GM12873 (cell line): ENCODE measurements around the gene DCUN1D3.

ENCODE experiments used
- TF ChIP-seq, protein P1 (sequence below): IDR thresholded peaks from 2 replicates; pipeline ENCODE4 v1.5.1; 2012; ENCODE audit warnings: low read depth, mild to moderate bottlenecking, moderate library complexity, low read length, control low read depth; ENCODE audit not compliant: insufficient read depth; ENCODE audit errors: missing control alignments

DCUN1D3 gene

GRCh38 chr16:20871941-20872815, 28.0 kb downstream of the DCUN1D3 start:
- TF ChIP-seq, protein P1, sequence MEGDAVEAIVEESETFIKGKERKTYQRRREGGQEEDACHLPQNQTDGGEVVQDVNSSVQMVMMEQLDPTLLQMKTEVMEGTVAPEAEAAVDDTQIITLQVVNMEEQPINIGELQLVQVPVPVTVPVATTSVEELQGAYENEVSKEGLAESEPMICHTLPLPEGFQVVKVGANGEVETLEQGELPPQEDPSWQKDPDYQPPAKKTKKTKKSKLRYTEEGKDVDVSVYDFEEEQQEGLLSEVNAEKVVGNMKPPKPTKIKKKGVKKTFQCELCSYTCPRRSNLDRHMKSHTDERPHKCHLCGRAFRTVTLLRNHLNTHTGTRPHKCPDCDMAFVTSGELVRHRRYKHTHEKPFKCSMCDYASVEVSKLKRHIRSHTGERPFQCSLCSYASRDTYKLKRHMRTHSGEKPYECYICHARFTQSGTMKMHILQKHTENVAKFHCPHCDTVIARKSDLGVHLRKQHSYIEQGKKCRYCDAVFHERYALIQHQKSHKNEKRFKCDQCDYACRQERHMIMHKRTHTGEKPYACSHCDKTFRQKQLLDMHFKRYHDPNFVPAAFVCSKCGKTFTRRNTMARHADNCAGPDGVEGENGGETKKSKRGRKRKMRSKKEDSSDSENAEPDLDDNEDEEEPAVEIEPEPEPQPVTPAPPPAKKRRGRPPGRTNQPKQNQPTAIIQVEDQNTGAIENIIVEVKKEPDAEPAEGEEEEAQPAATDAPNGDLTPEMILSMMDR = no peak

- TF ChIP-seq, protein P1 = no peak
Measured at GRCh38 chr16:20871258-20871657, 28.9 kb downstream of the DCUN1D3 start.

GRCh38 chr16:20870122-20870820, 29.9 kb downstream of the DCUN1D3 start:
- TF ChIP-seq, protein P1 = no peak

GRCh38 chr16:20868890-20869289, 31.3 kb downstream of the DCUN1D3 start:
- TF ChIP-seq, protein P1 = no peak

DNA sequence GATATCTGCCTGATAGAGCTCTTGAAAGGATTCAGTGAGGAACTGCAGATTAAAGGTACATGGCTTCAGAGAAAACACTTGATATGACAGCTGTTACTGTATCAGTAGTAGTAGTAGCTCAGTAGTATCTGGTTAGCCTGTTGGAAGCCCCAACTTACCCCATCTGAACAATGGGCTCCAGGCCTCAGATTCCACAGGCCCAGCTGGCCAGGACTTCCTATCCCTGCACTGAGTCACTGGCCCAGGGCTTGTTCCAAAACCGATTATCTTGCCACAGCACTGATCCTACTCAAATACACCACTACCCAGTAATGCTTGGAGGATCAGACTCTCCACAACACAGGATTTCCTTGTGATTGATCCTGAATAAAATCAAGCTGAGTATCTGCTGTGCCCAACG, 32.6 kb downstream of the DCUN1D3 start:
- TF ChIP-seq, protein P1 = no peak

- TF ChIP-seq, protein P1 = no peak
Measured at GRCh38 chr16:20866801-20867200, 33.4 kb downstream of the DCUN1D3 start.

DNA sequence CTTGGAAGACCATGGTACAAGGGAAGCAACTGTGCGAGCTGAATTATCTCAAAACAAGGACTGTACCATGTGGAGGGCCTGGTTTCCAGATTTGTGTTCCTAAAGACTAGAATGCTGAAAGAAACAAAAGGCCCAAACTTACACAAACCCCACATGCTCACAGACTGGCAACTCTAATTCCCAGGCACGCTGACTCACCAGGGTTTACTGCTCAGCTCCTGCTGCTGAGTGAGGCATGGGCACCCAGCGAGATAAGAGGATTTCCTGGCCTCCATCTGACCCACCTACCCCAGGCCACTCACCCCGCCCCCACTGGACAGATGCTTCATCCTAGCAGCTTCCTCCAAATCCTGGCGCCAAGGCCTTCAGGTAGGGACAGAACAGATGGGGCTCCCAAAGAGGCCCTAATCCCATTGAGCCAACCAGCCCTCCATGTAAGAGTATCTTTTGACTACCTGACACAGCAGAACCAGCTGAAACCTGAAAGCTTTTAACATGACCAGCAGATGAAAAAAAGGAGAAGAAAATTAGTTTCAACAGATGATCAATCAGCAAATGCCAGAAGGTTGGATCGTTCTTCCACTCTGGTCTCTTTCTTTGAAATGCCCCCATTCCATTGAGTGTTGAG, 33.9 kb downstream of the DCUN1D3 start:
- TF ChIP-seq, protein P1 = no peak
